Neural cell (in vitro differentiated cells): Measurements from ENCODE around the gene CMTM7. TPM values are rescaled to one million over a fixed set of nuclear protein-coding genes. Genes with fewer than 3 reads are reported as not detected.

Experiments used
- H2AFZ ChIP-seq: fragments of 200-600, 300-800 bp; sonication (generic), shearing (Covaris generic); 2 replicates; pipeline ENCODE4 v1.6.0; 2014; ENCODE audit warnings: low read depth, mild to moderate bottlenecking, antibody characterized with exemption, low read length, moderate library complexity
- H3F3A ChIP-seq: fragments of 200-600 bp; shearing (Covaris generic); 2 replicates; pipeline ENCODE4 v1.6.1; 2016; ENCODE audit warnings: mild to moderate bottlenecking, moderate library complexity, mixed read lengths, antibody characterized with exemption, low read length; ENCODE audit not compliant: insufficient read depth, poor library complexity, severe bottlenecking
- H3K27ac ChIP-seq: fragments of 200-600, 300-800 bp; sonication (generic), shearing (Covaris generic); 2 replicates; pipeline ENCODE4 v1.5.1; 2014; ENCODE audit warnings: mild to moderate bottlenecking, low read length, moderate library complexity
- H3K27me3 ChIP-seq: fragments of 300-800, 200-600 bp; sonication (generic), shearing (Covaris generic); 2 replicates; pipeline ENCODE4 v1.6.0; 2014; ENCODE audit warnings: mild to moderate bottlenecking, low read depth, low read length, moderate library complexity; ENCODE audit not compliant: insufficient read depth
- H3K36me3 ChIP-seq: fragments of 300-800, 200-600 bp; sonication (generic), shearing (Covaris generic); 2 replicates; pipeline ENCODE4 v1.5.1; 2014; ENCODE audit warnings: mild to moderate bottlenecking, antibody characterized with exemption, low read length, moderate library complexity; ENCODE audit not compliant: insufficient read depth
- H3K4me2 ChIP-seq: fragments of 300-800, 200-600 bp; sonication (generic), shearing (Covaris generic); 2 replicates; pipeline ENCODE4 v1.6.0; 2014; ENCODE audit warnings: mild to moderate bottlenecking, low read length
- H3K4me3 ChIP-seq: fragments of 300-800, 200-600 bp; sonication (generic), shearing (Covaris generic); 2 replicates; pipeline ENCODE4 v1.5.1; 2014; ENCODE audit warnings: mild to moderate bottlenecking, low read length, moderate library complexity
- H3K79me2 ChIP-seq: fragments of 200-600 bp; shearing (Covaris generic); replicated peaks from 2 replicates; pipeline ENCODE4 v1.6.0; 2014; ENCODE audit warnings: mild to moderate bottlenecking, low read length, moderate library complexity; ENCODE audit not compliant: insufficient read depth
- H3K9ac ChIP-seq: fragments of 300-800, 200-600 bp; sonication (generic), shearing (Covaris generic); 2 replicates; pipeline ENCODE4 v1.6.1; 2016; ENCODE audit warnings: mild to moderate bottlenecking, low read length, mixed read lengths
- H3K9me2 ChIP-seq: fragments of 200-600 bp; shearing (Covaris generic); 2 replicates; pipeline ENCODE4 v1.6.1; 2016; ENCODE audit warnings: mild to moderate bottlenecking, low read length, mixed read lengths; ENCODE audit not compliant: insufficient read depth
- H3K9me3 ChIP-seq: fragments of 200-600, 300-800 bp; sonication (generic), shearing (Covaris generic); 2 replicates; pipeline ENCODE4 v1.6.1; 2016; ENCODE audit warnings: mild to moderate bottlenecking, mixed run types, low read length, moderate library complexity, mixed read lengths
- H4K20me1 ChIP-seq: fragments of 200-600 bp; shearing (Covaris generic); 2 replicates; pipeline ENCODE4 v1.6.1; 2016; ENCODE audit warnings: mild to moderate bottlenecking, mixed run types; ENCODE audit not compliant: insufficient read depth
- CTCF ChIP-seq: fragments of 450-650 bp; IDR thresholded peaks from 2 replicates; pipeline ENCODE4 v1.5.1; 2014; ENCODE audit warnings: antibody characterized with exemption, mild to moderate bottlenecking, moderate library complexity; ENCODE audit not compliant: poor library complexity, severe bottlenecking
- EP300 ChIP-seq: fragments of 450-650 bp; conservative IDR thresholded peaks from 2 replicates; pipeline ENCODE4 v1.6.1; 2014; ENCODE audit warnings: antibody characterized with exemption, mild to moderate bottlenecking, moderate library complexity; ENCODE audit not compliant: poor library complexity, severe bottlenecking
- EZH2 ChIP-seq: fragments of 200-600, 300-800 bp; shearing (Covaris generic), sonication (generic); IDR thresholded peaks from 2 replicates; pipeline ENCODE4 v1.6.1; 2014; ENCODE audit warnings: antibody characterized with exemption, low read length, borderline replicate concordance, mild to moderate bottlenecking; ENCODE audit not compliant: insufficient read depth, poor library complexity, severe bottlenecking
- POLR2AphosphoS5 ChIP-seq: IDR thresholded peaks from 2 replicates; pipeline ENCODE4 v1.6.1; 2012
- RAD21 ChIP-seq: fragments of 450-650 bp; conservative IDR thresholded peaks from 2 replicates; pipeline ENCODE4 v1.6.1; 2014; ENCODE audit warnings: antibody characterized with exemption, mild to moderate bottlenecking, moderate library complexity
- REST ChIP-seq: IDR thresholded peaks from 2 replicates; pipeline ENCODE4 v1.6.1; 2012; ENCODE audit warnings: borderline replicate concordance
- SMC3 ChIP-seq: fragments of 450-650 bp; conservative IDR thresholded peaks from 2 replicates; pipeline ENCODE4 v1.6.1; 2014; ENCODE audit warnings: antibody characterized with exemption, mild to moderate bottlenecking, moderate library complexity; ENCODE audit not compliant: poor library complexity
- TAF1 ChIP-seq: IDR thresholded peaks from 2 replicates; pipeline ENCODE4 v1.6.1; 2012; ENCODE audit warnings: low read depth
- polyA plus RNA-seq: library from polyadenylated mRNA; depleted of rRNA; stranded (reverse); fragments of >200 nt; gene quantifications from 2 replicates; pipeline ENCODE4 v1.2.3, GENCODE V29; 2014

CMTM7 gene
- polyA plus RNA-seq, 1 donor from 2014 or later = 0.57 TPM

- no peak overlapping the region for H3K4me3 ChIP-seq
- no peak overlapping the region for H3K9ac ChIP-seq
- TF ChIP-seq TAF1 (no peak), EZH2 (no peak), REST (no peak), CTCF (no peak), SMC3 (no peak), EP300 (no peak)
- no peaks in the 10 kb centered on the region for H3K36me3 ChIP-seq
- no peaks in the 10 kb centered on the region for H3K9me3 ChIP-seq
- no peak overlapping the region for H3K4me2 ChIP-seq
- H3K79me2 ChIP-seq = no peaks in the 10 kb centered on the region
- no peaks in the 10 kb centered on the region for H4K20me1 ChIP-seq
- no peak overlapping the region for H3K27ac ChIP-seq
- H3K9me2 ChIP-seq = no peaks in the 10 kb centered on the region
- H2AFZ ChIP-seq = no peak overlapping the region
- H3K27me3 ChIP-seq = no peaks in the 10 kb centered on the region
- no peaks in the 10 kb centered on the region for H3F3A ChIP-seq
These were observed 41.3 kb downstream of the CMTM7 start for GRCh38 chr3:32432711-32433530.

DNA sequence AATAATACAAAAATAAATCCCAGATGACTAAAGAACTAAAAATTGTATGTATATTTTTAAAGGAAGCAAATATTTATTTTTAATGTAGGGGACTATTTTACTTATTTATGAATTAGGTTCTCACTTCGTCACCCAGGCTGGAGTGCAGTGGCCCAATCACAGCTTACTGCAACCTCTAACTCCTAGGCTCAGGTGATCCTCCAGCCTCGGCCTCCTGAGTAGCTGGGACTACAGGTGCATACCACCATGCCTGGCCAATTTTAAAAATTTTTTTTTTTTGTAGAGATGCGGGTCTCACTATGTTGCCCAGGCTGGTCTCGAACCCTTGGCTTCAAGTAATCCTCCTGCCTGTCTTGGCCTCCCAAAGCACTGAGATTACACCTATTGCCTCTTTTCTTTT lies 42.6 kb downstream of the CMTM7 start:
- no peaks in the 10 kb centered on the region for H3K79me2 ChIP-seq

More for the DNA sequence above, 42.6 kb downstream of the CMTM7 start:
- H3K9ac ChIP-seq = no peak overlapping the region
- no peak overlapping the region for H2AFZ ChIP-seq
- no peaks in the 10 kb centered on the region for H3K27me3 ChIP-seq
- no peak overlapping the region for H3K27ac ChIP-seq
- H3K9me3 ChIP-seq = no peaks in the 10 kb centered on the region
- no peaks in the 10 kb centered on the region for H3K9me2 ChIP-seq
- no peaks in the 10 kb centered on the region for H4K20me1 ChIP-seq
- H3K36me3 ChIP-seq = no peaks in the 10 kb centered on the region
- H3F3A ChIP-seq = no peaks in the 10 kb centered on the region
- H3K4me3 ChIP-seq = no peak overlapping the region
- no peak for TF ChIP-seq EP300
- TF ChIP-seq TAF1 = no peak
- TF ChIP-seq RAD21 = no peak
- TF ChIP-seq REST = no peak
- no peak for TF ChIP-seq SMC3
- no peak for TF ChIP-seq EZH2
- no peak for TF ChIP-seq POLR2AphosphoS5
- TF ChIP-seq CTCF = no peak
- H3K4me2 ChIP-seq = no peak overlapping the region
